IPS-11a (cell line): ENCODE results near the gene SPN.
"Not testable (repeated sequence)": the region's sequence is repeated elsewhere in the genome, so short reads cannot be mapped to it uniquely, and the experiment has no call there.

Experiments used
- H3K4me3 ChIP-seq: one replicate; pipeline ENCODE4 v1.5.1; 2013; ENCODE audit warnings: low read depth, low read length, control low read depth

Gene SPN

GRCh38 chr16:29663016-29663806 is at the start of gene SPN:
Gene SPN (plus strand): TSS chr16:29663247. CDS start chr16:29663729, 482 bp downstream.
- no peak within 1 kb of the TSS for H3K4me3 ChIP-seq

- peak overlapping the region; percentile 87 for H3K4me3 ChIP-seq
Observed at GRCh38 chr16:29613307-29614057, 49.6 kb upstream of the SPN start.

GRCh38 chr16:29614691-29615314 is 48.2 kb upstream of the SPN start:
- H3K4me3 ChIP-seq, result not testable (repeated sequence)

GRCh38 chr16:29616127-29616526 is 46.9 kb upstream of the SPN start:
- not testable (repeated sequence) for H3K4me3 ChIP-seq

GRCh38 chr16:29620591-29620990 is 42.5 kb upstream of the SPN start:
- not testable (repeated sequence) for H3K4me3 ChIP-seq

GRCh38 chr16:29622738-29623137 is 40.3 kb upstream of the SPN start:
- not testable (repeated sequence) for H3K4me3 ChIP-seq

- H3K4me3 ChIP-seq, result not testable (repeated sequence)
Observed at GRCh38 chr16:29623253-29623652, 39.8 kb upstream of the SPN start.

GRCh38 chr16:29625114-29625513 is 37.9 kb upstream of the SPN start:
- not testable (repeated sequence) for H3K4me3 ChIP-seq

- H3K4me3 ChIP-seq, result not testable (repeated sequence)
Observed at GRCh38 chr16:29626778-29627331, 36.2 kb upstream of the SPN start.

- H3K4me3 ChIP-seq, result not testable (repeated sequence)
Observed at GRCh38 chr16:29627661-29628075, 35.4 kb upstream of the SPN start.

- H3K4me3 ChIP-seq, result not testable (repeated sequence)
Observed at GRCh38 chr16:29628707-29629106, 34.3 kb upstream of the SPN start.

GRCh38 chr16:29629318-29629717 is 33.7 kb upstream of the SPN start:
- H3K4me3 ChIP-seq, result not testable (repeated sequence)

GRCh38 chr16:29631658-29632057 is 31.4 kb upstream of the SPN start:
- H3K4me3 ChIP-seq, result not testable (repeated sequence)

- H3K4me3 ChIP-seq, result not testable (repeated sequence)
Observed at GRCh38 chr16:29635902-29636301, 27.1 kb upstream of the SPN start.

GRCh38 chr16:29636368-29636767 is 26.7 kb upstream of the SPN start:
- H3K4me3 ChIP-seq, result not testable (repeated sequence)

- H3K4me3 ChIP-seq, result not testable (repeated sequence)
Observed at GRCh38 chr16:29638751-29639150, 24.3 kb upstream of the SPN start.

GRCh38 chr16:29641561-29641960 is 21.5 kb upstream of the SPN start:
- no peak overlapping the region for H3K4me3 ChIP-seq

- no peak overlapping the region for H3K4me3 ChIP-seq
Observed at GRCh38 chr16:29643596-29643995, 19.5 kb upstream of the SPN start.

- H3K4me3 ChIP-seq, result no peak overlapping the region
Observed at GRCh38 chr16:29644338-29644857, 18.6 kb upstream of the SPN start.

- no peak overlapping the region for H3K4me3 ChIP-seq
Observed at GRCh38 chr16:29644973-29645693, 17.9 kb upstream of the SPN start.
